Measurements from ENCODE around the gene VPS35L.

DNA sequence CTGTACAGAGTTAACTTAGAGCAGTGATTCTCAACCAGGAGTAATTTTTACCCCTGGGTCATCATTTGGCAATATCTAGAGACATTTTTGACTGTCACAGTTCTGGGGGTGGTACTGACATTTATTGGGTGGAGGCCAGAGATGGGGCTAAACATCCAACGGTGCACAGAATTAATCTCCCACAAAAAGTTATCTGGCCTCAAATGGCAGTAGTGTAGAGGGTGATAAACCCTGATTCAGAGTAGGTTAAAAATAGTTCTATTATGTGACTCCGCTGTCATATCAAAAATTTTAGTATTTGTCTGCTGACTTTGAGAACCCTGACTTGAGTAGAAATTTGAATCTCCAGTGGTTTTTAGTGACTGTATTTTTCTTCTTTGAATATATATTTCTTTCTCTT lies 19.1 kb downstream of the VPS35L start:
- TF ChIP-seq CTCF (IDR thresholded peaks at IDR 0.05) (no peak), EP300 (IDR thresholded peaks at IDR 0.05) (no peak), POLR2A (IDR thresholded peaks at IDR 0.05) (no peak), POLR2AphosphoS5 (IDR thresholded peaks at IDR 0.05) (no peak)

Data from stomach (tissue), 4 donors.